Measurements from ENCODE around the gene SNRK. TPM values are rescaled to one million over a fixed set of nuclear protein-coding genes. Genes with fewer than 3 reads are reported as not detected.

The SNRK gene
- total RNA-seq, 1 experiment from 2014 or later: 12.0 TPM

DNA sequence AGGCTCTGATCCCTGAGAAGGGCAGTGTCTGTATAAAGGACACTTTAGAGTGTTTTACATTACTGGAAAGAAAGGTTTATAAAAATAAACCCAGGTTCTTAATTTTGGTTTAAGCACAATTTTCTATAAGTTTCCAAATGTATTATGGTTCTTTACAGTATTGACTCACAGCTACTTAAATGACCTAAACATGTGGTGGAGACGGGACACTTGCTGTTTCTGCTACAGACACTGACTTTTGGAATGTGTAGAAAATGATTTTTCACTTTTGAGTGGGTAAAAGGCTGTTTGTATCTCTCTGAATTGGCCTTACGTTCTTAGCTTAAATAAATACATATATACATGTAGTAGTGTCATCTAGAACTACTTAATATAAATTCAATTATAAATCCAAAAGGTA lies 55.4 kb downstream of the SNRK start:
- Histone ChIP-seq H3K4me2 (ENCODE audit: insufficient read depth, insufficient read length, low read length) (no peak overlapping the region), H2AK5ac (ENCODE audit: insufficient read length, low read length) (no peak overlapping the region), H3K27me3 (ENCODE audit: insufficient read depth, low read length) (no peaks in the 10 kb centered on the region), H3K9me3 (ENCODE audit: control insufficient read depth, low read depth, low read length) (peaks cover 14% of the 10 kb centered on the region), H4K91ac (ENCODE audit: insufficient read length, low read depth, low read length) (no peak overlapping the region), H3K18ac (ENCODE audit: insufficient read length, low read depth, low read length) (no peak overlapping the region), H3K56ac (ENCODE audit: insufficient read length, low read depth, low read length) (no peak overlapping the region), H4K5ac (ENCODE audit: insufficient read length, low read depth, low read length) (no peak overlapping the region), H2BK5ac (ENCODE audit: insufficient read length, low read length) (no peak overlapping the region), H3K9ac (ENCODE audit: extremely low read depth, insufficient read length, low read length) (no peak overlapping the region), H3K23me2 (ENCODE audit: insufficient read length, low read depth, low read length, poor library complexity, severe bottlenecking) (no peaks in the 10 kb centered on the region), H3K14ac (ENCODE audit: insufficient read depth, low read length) (no peak overlapping the region), H3K4me1 (ENCODE audit: insufficient read depth, low read length) (no peaks in the 10 kb centered on the region; the same call in 1 of the 2 replicates), H3K79me1 (ENCODE audit: insufficient read depth, low read depth, low read length, poor library complexity, severe bottlenecking) (no peaks in the 10 kb centered on the region), H4K8ac (replicated peaks; ENCODE audit: insufficient read length, low read depth, low read length) (no peak overlapping the region), H2BK15ac (ENCODE audit: low read depth, low read length) (no peak overlapping the region), H3K23ac (ENCODE audit: insufficient read length, low read depth, low read length) (no peak overlapping the region), H3K79me2 (ENCODE audit: insufficient read depth, low read length) (no peaks in the 10 kb centered on the region), H2BK20ac (ENCODE audit: low read depth, low read length, poor library complexity, severe bottlenecking) (no peak overlapping the region), H4K20me1 (ENCODE audit: control insufficient read depth, insufficient read depth, insufficient read length) (no peaks in the 10 kb centered on the region), H2BK120ac (ENCODE audit: low read depth, low read length, poor library complexity, severe bottlenecking) (no peak overlapping the region), H3K27ac (ENCODE audit: insufficient read length, low read depth, low read length) (no peak overlapping the region), H2AFZ (ENCODE audit: low read length) (no peak overlapping the region), H2BK12ac (ENCODE audit: insufficient read length, low read depth, low read length) (no peak overlapping the region), H3T11ph (ENCODE audit: low read length) (no peak overlapping the region), H3K4ac (ENCODE audit: low read depth, low read length) (no peak overlapping the region)
- Mint-ChIP-seq H3K9me3 (peaks cover 16 to 20% of the 10 kb centered on the region in 2 experiments), H3K4me1 (peaks cover 18 to 28% of the 10 kb centered on the region in 2 experiments), H3K27me3 (ENCODE audit: low read depth) (no peaks in the 10 kb centered on the region; the same call in 1 of the 2 replicates), H3K27ac (no peak overlapping the region), H3K4me3 (no peak overlapping the region), H3K36me3 (ENCODE audit: insufficient read depth in 1 of 3, low read depth in 3 of 3) (peaks cover 29 to 69% (median 47%) of the 10 kb centered on the region in 3 experiments)
- WGBS (ENCODE audit: extremely low coverage, insufficient read length, low lambda C conversion rate): no CpG with 5 or more reads among the region's 2 CpGs
- DNase-seq: no peak
- TF ChIP-seq, protein P1, sequence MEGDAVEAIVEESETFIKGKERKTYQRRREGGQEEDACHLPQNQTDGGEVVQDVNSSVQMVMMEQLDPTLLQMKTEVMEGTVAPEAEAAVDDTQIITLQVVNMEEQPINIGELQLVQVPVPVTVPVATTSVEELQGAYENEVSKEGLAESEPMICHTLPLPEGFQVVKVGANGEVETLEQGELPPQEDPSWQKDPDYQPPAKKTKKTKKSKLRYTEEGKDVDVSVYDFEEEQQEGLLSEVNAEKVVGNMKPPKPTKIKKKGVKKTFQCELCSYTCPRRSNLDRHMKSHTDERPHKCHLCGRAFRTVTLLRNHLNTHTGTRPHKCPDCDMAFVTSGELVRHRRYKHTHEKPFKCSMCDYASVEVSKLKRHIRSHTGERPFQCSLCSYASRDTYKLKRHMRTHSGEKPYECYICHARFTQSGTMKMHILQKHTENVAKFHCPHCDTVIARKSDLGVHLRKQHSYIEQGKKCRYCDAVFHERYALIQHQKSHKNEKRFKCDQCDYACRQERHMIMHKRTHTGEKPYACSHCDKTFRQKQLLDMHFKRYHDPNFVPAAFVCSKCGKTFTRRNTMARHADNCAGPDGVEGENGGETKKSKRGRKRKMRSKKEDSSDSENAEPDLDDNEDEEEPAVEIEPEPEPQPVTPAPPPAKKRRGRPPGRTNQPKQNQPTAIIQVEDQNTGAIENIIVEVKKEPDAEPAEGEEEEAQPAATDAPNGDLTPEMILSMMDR (conservative IDR thresholded peaks at IDR 0.05): no peak
